B cell (primary cell): ENCODE results near the gene REM2. TPM values are rescaled to one million over a fixed set of nuclear protein-coding genes. Genes with fewer than 3 reads are reported as not detected.

Experiments
- ATAC-seq: fragments of 200-7000 bp; cut with Tn5 transposase; one replicate; pipeline ENCODE4 v1.10.0; 2021; ENCODE audit warnings: low read depth, mild to moderate bottlenecking, moderate number of reproducible peaks, moderate library complexity
- CTCF ChIA-PET: fragments of 350-600 bp; sonication (Branson Sonifier 250); formaldehyde crosslinking; loops from one replicate; lab custom pipeline; 2021; ENCODE audit warnings: antibody characterized with exemption, inconsistent platforms; lab: Charles Lee
- POLR2A ChIA-PET: fragments of 350-600 bp; sonication (Branson Sonifier 250); formaldehyde crosslinking; loops from one replicate; lab custom pipeline; 2021; ENCODE audit warnings: antibody characterized with exemption; lab: Charles Lee
- DNase-seq: peaks from one replicate; pipeline ENCODE4 v3.0.0; 2013
- H2AFZ ChIP-seq: 2 replicates; pipeline ENCODE4 v1.6.1; 2012; ENCODE audit warnings: mild to moderate bottlenecking, low read depth, low read length; ENCODE audit not compliant: insufficient read depth, poor library complexity, severe bottlenecking
- H3K27ac ChIP-seq, 2 donors: 1 replicate in 1 of 2; 2 replicates in 1 of 2; pipeline ENCODE4 v1.5.1; 2012 to 2013; ENCODE audit warnings: low read length in 2 of 2, mild to moderate bottlenecking in 2 of 2, moderate library complexity in 1 of 2
- H3K27me3 ChIP-seq, 4 experiments: fragments of 200-600 bp in 1 of 4; sonication (generic) in 1 of 4; replicated peaks in 1 of 4; 1 replicate in 2 of 4; 2 replicates in 2 of 4; pipeline versions ENCODE4 v1.6.1 to v1.7.0; 2013 to 2016; ENCODE audit warnings: low read length in 3 of 4, mild to moderate bottlenecking in 2 of 4, mixed read lengths in 1 of 4, moderate library complexity in 1 of 4; ENCODE audit not compliant: insufficient read depth in 4 of 4, control insufficient read depth in 3 of 4; ENCODE audit errors: control extremely low read depth in 1 of 4
- H3K36me3 ChIP-seq, 2 experiments: replicated peaks in 1 of 2; 1 replicate in 1 of 2; 2 replicates in 1 of 2; pipeline versions ENCODE4 v1.6.1 to v1.7.1; 2013; ENCODE audit warnings: low read length in 1 of 2; ENCODE audit not compliant: insufficient read depth in 2 of 2, control insufficient read depth in 1 of 2; ENCODE audit errors: control extremely low read depth in 1 of 2, extremely low read depth in 1 of 2
- H3K4me1 ChIP-seq, 2 donors: fragments of 200-600 bp in 1 of 2; sonication (generic) in 1 of 2; 1 replicate in 1 of 2; 2 replicates in 1 of 2; pipeline versions ENCODE4 v1.5.1 to v1.6.1; 2013 to 2017; ENCODE audit warnings: low read length in 2 of 2; ENCODE audit not compliant: control insufficient read depth in 2 of 2, insufficient read depth in 2 of 2
- H3K4me2 ChIP-seq: replicated peaks from 2 replicates; pipeline ENCODE3; 2012; ENCODE audit warnings: mild to moderate bottlenecking, low read depth, low read length; ENCODE audit not compliant: poor library complexity, severe bottlenecking
- H3K4me3 ChIP-seq, 5 experiments: fragments of 200-600 bp in 1 of 5; sonication (generic) in 1 of 5; 1 replicate in 3 of 5; 2 replicates in 2 of 5; pipeline versions ENCODE4 v1.5.1 to v1.7.0; 2011 to 2016; ENCODE audit warnings: low read length in 4 of 5, mild to moderate bottlenecking in 4 of 5, low read depth in 2 of 5, control low read depth in 1 of 5, moderate library complexity in 1 of 5; ENCODE audit not compliant: insufficient read depth in 1 of 5; ENCODE audit errors: control extremely low read depth in 1 of 5, extremely low read depth in 1 of 5
- H3K79me2 ChIP-seq: fragments of 200-600 bp; sonication (generic); one replicate; pipeline ENCODE4 v1.6.0; 2016; ENCODE audit warnings: low read length; ENCODE audit not compliant: control insufficient read depth, insufficient read depth
- H3K9ac ChIP-seq: fragments of 200-600 bp; sonication (generic); 2 replicates; pipeline ENCODE4 v1.6.1; 2017; ENCODE audit warnings: mild to moderate bottlenecking, low read length, moderate library complexity
- H3K9me3 ChIP-seq, 3 donors: one replicate each; pipeline versions ENCODE4 v1.6.1 to v1.7.1; 2013; ENCODE audit warnings: low read length in 2 of 3; ENCODE audit not compliant: control insufficient read depth in 2 of 3, insufficient read depth in 1 of 3; ENCODE audit errors: control extremely low read depth in 1 of 3
- H4K20me1 ChIP-seq: 2 replicates; pipeline ENCODE4 v1.6.0; 2012; ENCODE audit warnings: mild to moderate bottlenecking, low read length; ENCODE audit not compliant: insufficient read depth, control insufficient read depth, poor library complexity, severe bottlenecking
- H3K27ac Mint-ChIP-seq: one replicate; pipeline ENCODE4 v1.8.0; 2021; ENCODE audit warnings: mixed read lengths
- H3K27me3 Mint-ChIP-seq: one replicate; pipeline ENCODE4 v1.8.0; 2021; ENCODE audit warnings: mixed read lengths
- H3K4me1 Mint-ChIP-seq: one replicate; pipeline ENCODE4 v1.8.0; 2021; ENCODE audit warnings: mixed read lengths
- H3K4me3 Mint-ChIP-seq: one replicate; pipeline ENCODE4 v1.8.0; 2021; ENCODE audit warnings: mixed read lengths
- H3K9me3 Mint-ChIP-seq: one replicate; pipeline ENCODE4 v1.8.0; 2022; ENCODE audit warnings: mixed read lengths; ENCODE audit not compliant: insufficient read depth
- CTCF ChIP-seq: fragments of 200-600 bp; IDR thresholded peaks from one replicate; pipeline ENCODE4 v1.8.0; 2022; ENCODE audit warnings: antibody characterized with exemption, mild to moderate bottlenecking
- EZH2 ChIP-seq: IDR thresholded peaks from 2 replicates; pipeline ENCODE4 v1.6.1; 2012; ENCODE audit warnings: borderline replicate concordance, low read depth, mild to moderate bottlenecking, moderate library complexity, low read length; ENCODE audit not compliant: insufficient read depth, poor library complexity, severe bottlenecking
- WGBS: methylation state at CpG from one replicate; pipeline ENCODE4 v1.1.5; 2013; ENCODE audit warnings: missing lambda C conversion rate; ENCODE audit not compliant: insufficient coverage; 5-methylcytosine and 5-hydroxymethylcytosine counted together
- intact Hi-C: fragments of 100-400 bp; cut with micrococcal nuclease; formaldehyde crosslinking; loops from one replicate; pipeline ENCODE4 v1.10.0; 2022
- polyA plus RNA-seq: library from polyadenylated mRNA; depleted of rRNA; stranded (reverse); fragments of >200 nt; gene quantifications from 2 replicates; pipeline ENCODE4 v1.2.3, GENCODE V29; 2012
- total RNA-seq, 2 donors: library from RNA; stranded (reverse); fragments of 120-200 nt in 1 of 2; gene quantifications; 1 replicate in 1 of 2; 2 replicates in 1 of 2; pipeline versions ENCODE4 v1.2.3 to v1.2.4, GENCODE V29; 2013 to 2022

Gene REM2
- total and polyA plus RNA-seq, 2 donors (not counting 1 experiment from before 2014, with no cell fraction given) = 5.6 to 12.9 TPM

- H3K4me3 ChIP-seq = no peak overlapping the region
- no peak for TF ChIP-seq EZH2
- TF ChIP-seq CTCF = no peak
- no peak for ATAC-seq
- no peaks in the 10 kb centered on the region for H3K79me2 ChIP-seq
- H2AFZ ChIP-seq = no peak overlapping the region
- H3K9me3 ChIP-seq = no peaks in the 10 kb centered on the region
- CTCF ChIA-PET = interaction anchor here (1.2 kb wide), 2 partner anchors 8 to 25 kb away, joined by 3 to 4 read pairs; no protein-coding TSS in a partner anchor
- no peak overlapping the region for H3K27ac ChIP-seq
- Mint-ChIP-seq H3K27ac (no peak overlapping the region), H3K27me3 (peaks cover 10% of the 10 kb centered on the region), H3K9me3 (no peaks in the 10 kb centered on the region), H3K4me3 (no peak overlapping the region), H3K4me1 (no peaks in the 10 kb centered on the region)
- H3K4me1 ChIP-seq = no peaks in the 10 kb centered on the region
- no peaks in the 10 kb centered on the region for H3K36me3 ChIP-seq
- H3K4me2 ChIP-seq = no peak overlapping the region
- POLR2A ChIA-PET = interaction anchor here (0.6 to 0.7 kb wide), 2 partner anchors 50 to 54 kb away, joined by 7 to 12 read pairs; no protein-coding TSS in a partner anchor
- no peak for DNase-seq
- peaks cover 0 to 21% (median under 1%) of the 10 kb centered on the region in 4 experiments for H3K27me3 ChIP-seq
- no peak overlapping the region for H3K9ac ChIP-seq
- intact Hi-C loops = no loop called here
- whole genome bisulfite sequencing = 88% methylated on average over 17 of the region's 22 CpGs
- no peaks in the 10 kb centered on the region for H4K20me1 ChIP-seq
Measured at GRCh38 chr14:22844221-22845102, 38.6 kb upstream of the REM2 start.

GRCh38 chr14:22845103-22845394 is 38.0 kb upstream of the REM2 start:
- H4K20me1 ChIP-seq = no peaks in the 10 kb centered on the region
- TF ChIP-seq EZH2 = no peak
- TF ChIP-seq CTCF = no peak
- peaks cover 0 to 19% (median 0%) of the 10 kb centered on the region in 4 experiments for H3K27me3 ChIP-seq
- H3K36me3 ChIP-seq = no peaks in the 10 kb centered on the region
- Mint-ChIP-seq H3K4me3 (no peak overlapping the region), H3K9me3 (no peaks in the 10 kb centered on the region), H3K27me3 (peaks cover 10% of the 10 kb centered on the region), H3K4me1 (no peaks in the 10 kb centered on the region), H3K27ac (no peak overlapping the region)
- H3K4me1 ChIP-seq = no peaks in the 10 kb centered on the region
- no peak overlapping the region for H3K27ac ChIP-seq
- no peak overlapping the region for H2AFZ ChIP-seq
- no peak overlapping the region for H3K9ac ChIP-seq
- 100% methylated on average over 5 of the region's 9 CpGs for WGBS
- ChIA-PET CTCF (interaction anchor here (1.2 kb wide), 1 partner anchor 8 kb away, joined by 3 read pairs; no protein-coding TSS in a partner anchor), POLR2A (interaction anchor here (0.6 kb wide), 1 partner anchor 55 kb away, joined by 12 read pairs; no protein-coding TSS in a partner anchor)
- no peak overlapping the region for H3K4me3 ChIP-seq
- DNase-seq = no peak
- no peaks in the 10 kb centered on the region for H3K79me2 ChIP-seq
- no peaks in the 10 kb centered on the region for H3K9me3 ChIP-seq
- H3K4me2 ChIP-seq = no peak overlapping the region
- no peak for ATAC-seq
- intact Hi-C loops = no loop called here
